ENCODE data around the gene SLC5A10. TPM values are rescaled to one million over a fixed set of nuclear protein-coding genes. Genes with fewer than 3 reads are reported as not detected.

The SLC5A10 gene
- total RNA-seq, 1 donor from 2014 or later, result not detected

GRCh38 chr17:19013806-19014627, 62.1 kb downstream of the SLC5A10 start:
- no peak overlapping the region for H3K4me3 ChIP-seq
- no peaks in the 10 kb centered on the region for H3K27me3 ChIP-seq
- no peak for DNase-seq (ENCODE audit: low spot score in 2 of 2)
- no peak for TF ChIP-seq CTCF (IDR thresholded peaks at IDR 0.05)
- no peaks in the 10 kb centered on the region for H3K36me3 ChIP-seq
- no peak overlapping the region for H3K27ac ChIP-seq
- H3K9me3 ChIP-seq, result no peaks in the 10 kb centered on the region
- no peaks in the 10 kb centered on the region for H3K4me1 ChIP-seq
- intact Hi-C loops (cut with DNase I), result no loop called here

GRCh38 chr17:19014628-19015215, 62.8 kb downstream of the SLC5A10 start:
- no peak overlapping the region for H3K27ac ChIP-seq
- no peak overlapping the region for H3K4me3 ChIP-seq
- no peaks in the 10 kb centered on the region for H3K36me3 ChIP-seq
- TF ChIP-seq CTCF (IDR thresholded peaks at IDR 0.05), result no peak
- no peaks in the 10 kb centered on the region for H3K4me1 ChIP-seq
- no peaks in the 10 kb centered on the region for H3K9me3 ChIP-seq
- no peak for DNase-seq (ENCODE audit: low spot score in 2 of 2)
- H3K27me3 ChIP-seq, result no peaks in the 10 kb centered on the region
- intact Hi-C loops (cut with DNase I), result no loop called here

GRCh38 chr17:19015428-19015827, 63.5 kb downstream of the SLC5A10 start:
- Histone ChIP-seq H3K36me3 (no peaks in the 10 kb centered on the region), H3K9me3 (no peaks in the 10 kb centered on the region), H3K27ac (no peak overlapping the region), H3K4me1 (no peaks in the 10 kb centered on the region), H3K27me3 (no peaks in the 10 kb centered on the region), H3K4me3 (no peak overlapping the region)
- intact Hi-C loops (cut with DNase I), result no loop called here
- DNase-seq (ENCODE audit: low spot score in 2 of 2), result no peak
- TF ChIP-seq CTCF (IDR thresholded peaks at IDR 0.05), result no peak

- Histone ChIP-seq H3K27me3 (no peaks in the 10 kb centered on the region), H3K4me3 (no peak overlapping the region), H3K9me3 (no peaks in the 10 kb centered on the region), H3K27ac (no peak overlapping the region), H3K36me3 (no peaks in the 10 kb centered on the region), H3K4me1 (no peaks in the 10 kb centered on the region)
- intact Hi-C loops (cut with DNase I), result no loop called here
- no peak for DNase-seq (ENCODE audit: low spot score in 2 of 2)
- TF ChIP-seq CTCF (IDR thresholded peaks at IDR 0.05), result no peak
These were observed 64.3 kb downstream of the SLC5A10 start for GRCh38 chr17:19016297-19016696.

- Histone ChIP-seq H3K36me3 (no peaks in the 10 kb centered on the region), H3K9me3 (no peaks in the 10 kb centered on the region), H3K4me1 (no peaks in the 10 kb centered on the region), H3K27me3 (no peaks in the 10 kb centered on the region), H3K27ac (no peak overlapping the region), H3K4me3 (no peak overlapping the region)
- intact Hi-C loops (cut with DNase I), result no loop called here
- TF ChIP-seq CTCF (IDR thresholded peaks at IDR 0.05), result no peak
- no peak for DNase-seq (ENCODE audit: low spot score in 2 of 2)
These were observed 64.9 kb downstream of the SLC5A10 start for GRCh38 chr17:19016881-19017280.

All from ascending aorta (tissue), 2 donors.